ENCODE data around the gene RIN3. TPM values are rescaled to one million over a fixed set of nuclear protein-coding genes. Genes with fewer than 3 reads are reported as not detected.

The RIN3 gene, protein sequence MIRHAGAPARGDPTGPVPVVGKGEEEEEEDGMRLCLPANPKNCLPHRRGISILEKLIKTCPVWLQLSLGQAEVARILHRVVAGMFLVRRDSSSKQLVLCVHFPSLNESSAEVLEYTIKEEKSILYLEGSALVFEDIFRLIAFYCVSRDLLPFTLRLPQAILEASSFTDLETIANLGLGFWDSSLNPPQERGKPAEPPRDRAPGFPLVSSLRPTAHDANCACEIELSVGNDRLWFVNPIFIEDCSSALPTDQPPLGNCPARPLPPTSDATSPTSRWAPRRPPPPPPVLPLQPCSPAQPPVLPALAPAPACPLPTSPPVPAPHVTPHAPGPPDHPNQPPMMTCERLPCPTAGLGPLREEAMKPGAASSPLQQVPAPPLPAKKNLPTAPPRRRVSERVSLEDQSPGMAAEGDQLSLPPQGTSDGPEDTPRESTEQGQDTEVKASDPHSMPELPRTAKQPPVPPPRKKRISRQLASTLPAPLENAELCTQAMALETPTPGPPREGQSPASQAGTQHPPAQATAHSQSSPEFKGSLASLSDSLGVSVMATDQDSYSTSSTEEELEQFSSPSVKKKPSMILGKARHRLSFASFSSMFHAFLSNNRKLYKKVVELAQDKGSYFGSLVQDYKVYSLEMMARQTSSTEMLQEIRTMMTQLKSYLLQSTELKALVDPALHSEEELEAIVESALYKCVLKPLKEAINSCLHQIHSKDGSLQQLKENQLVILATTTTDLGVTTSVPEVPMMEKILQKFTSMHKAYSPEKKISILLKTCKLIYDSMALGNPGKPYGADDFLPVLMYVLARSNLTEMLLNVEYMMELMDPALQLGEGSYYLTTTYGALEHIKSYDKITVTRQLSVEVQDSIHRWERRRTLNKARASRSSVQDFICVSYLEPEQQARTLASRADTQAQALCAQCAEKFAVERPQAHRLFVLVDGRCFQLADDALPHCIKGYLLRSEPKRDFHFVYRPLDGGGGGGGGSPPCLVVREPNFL
- total RNA-seq, result 0.51 and 0.83 TPM in 2 replicates
- 3.1 TPM for polyA plus RNA-seq (2012)

DNA sequence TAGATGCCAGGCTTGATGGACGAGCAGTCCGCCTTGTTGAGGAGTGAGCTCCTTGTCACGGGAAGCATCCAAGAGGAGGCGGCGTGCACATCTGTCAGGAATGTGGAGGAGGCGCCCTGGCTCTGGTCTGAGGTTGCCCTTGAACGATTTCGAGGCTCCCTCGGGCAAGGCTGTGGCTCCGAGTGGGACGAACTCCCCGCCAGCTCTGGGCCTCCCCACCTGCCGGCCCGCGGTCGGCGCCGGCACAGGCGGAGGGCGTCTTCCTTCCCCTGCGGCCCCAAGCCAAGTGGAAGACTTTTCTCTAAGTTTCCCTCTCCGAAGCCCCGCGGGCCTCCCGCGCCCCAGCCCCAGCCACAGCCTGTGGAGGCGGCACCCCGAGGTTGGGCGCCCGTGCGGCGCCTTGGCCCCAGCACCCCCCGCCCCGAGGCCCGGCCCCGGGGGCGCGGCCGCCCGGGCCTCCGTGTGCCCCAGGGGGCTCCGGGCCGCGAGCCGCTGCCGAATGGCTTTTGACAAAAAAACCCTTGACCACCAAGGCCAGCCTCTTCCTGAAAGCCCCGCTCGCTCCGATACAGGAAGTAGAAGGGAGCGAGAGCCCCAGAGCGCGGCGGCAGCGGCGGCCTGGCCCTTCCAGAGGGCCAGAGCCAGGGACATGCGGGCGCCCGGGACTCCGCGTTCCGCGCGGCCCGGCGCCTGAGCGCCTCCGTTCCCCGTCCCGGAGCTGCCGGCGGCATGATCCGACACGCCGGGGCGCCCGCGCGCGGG, at the start of gene RIN3:
RIN3 (plus strand) TSS at position 578 of the 762 bp plus-strand sequence; CDS start at position 730, 152 bp downstream.
- peak; percentile 47 for DNase-seq (ENCODE audit: low read depth)

DNA sequence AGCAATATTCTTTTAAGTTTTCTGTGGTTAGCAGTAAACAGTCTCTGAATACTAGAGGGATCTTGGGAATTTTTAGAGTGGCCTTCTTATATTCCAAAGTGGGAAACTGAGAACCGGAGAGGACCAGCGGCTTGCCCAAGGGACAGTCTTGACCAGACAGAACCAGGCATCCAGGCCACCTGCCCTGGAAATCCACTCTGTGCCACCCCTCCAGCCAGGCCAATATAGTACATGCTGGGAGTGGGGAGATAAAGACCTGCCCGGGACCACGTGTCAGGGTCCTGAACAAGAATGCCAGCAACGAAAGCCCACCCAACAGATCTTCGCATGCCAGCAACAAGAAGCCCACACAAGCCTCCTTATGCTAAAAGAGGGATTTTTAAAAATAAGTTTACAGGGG, 49.4 kb upstream of the RIN3 start:
- DNase-seq (ENCODE audit: low read depth), result no peak

DNA sequence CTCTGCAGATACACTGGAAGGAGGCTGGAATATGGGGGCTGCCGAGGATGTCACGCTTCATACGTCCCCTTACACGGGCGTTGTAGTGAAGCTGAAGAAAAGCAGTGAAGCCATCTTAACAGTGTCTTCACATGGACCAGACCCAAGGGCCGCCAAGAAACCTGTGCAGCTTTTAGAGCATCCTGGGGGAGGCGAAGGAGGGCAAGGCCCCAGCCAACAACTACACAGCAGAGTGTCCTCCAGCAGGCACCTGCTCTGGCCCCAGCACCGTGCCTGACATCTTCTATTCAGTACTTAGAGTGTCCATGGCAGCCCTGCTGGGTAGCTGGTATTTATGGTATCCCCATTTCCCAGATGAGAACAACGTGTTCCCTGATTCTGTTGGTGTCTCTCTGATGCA, 48.9 kb upstream of the RIN3 start:
- DNase-seq (ENCODE audit: low read depth), result no peak

DNA sequence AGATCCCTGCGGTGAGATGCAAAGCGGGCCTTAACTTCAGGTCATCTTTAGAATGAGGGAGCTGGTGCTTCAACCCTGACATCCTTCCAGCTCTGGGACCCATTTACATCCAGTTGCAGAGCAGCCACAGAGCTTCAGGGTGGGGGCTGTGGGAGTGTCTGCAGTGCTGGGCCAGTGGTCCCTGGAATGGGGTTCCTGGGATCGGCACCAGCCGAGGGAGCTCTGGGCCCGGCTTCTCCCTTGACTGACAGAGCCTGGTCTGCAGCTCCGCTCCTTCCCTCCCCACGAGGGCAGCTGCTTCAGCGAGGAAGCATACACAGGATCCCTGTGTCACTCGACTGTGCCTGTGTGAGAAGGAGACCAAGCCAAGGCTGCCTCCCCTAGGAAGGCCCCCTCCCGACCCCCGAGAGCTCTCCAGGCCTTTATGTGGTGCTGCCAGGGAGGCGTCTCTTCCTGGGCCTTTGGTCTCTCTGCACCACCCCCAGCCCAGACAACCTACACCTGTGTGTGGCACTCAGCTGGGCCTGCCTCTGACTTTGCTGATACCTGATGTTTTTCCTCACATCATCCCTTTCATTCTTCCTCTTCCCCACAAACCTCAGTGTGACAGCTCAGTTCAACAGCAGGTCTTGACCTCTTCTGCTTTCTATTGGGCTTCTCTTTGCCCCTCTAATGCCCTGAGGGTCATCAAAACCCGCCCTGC, 48.1 kb upstream of the RIN3 start:
- DNase-seq (ENCODE audit: low read depth), result no peak

DNA sequence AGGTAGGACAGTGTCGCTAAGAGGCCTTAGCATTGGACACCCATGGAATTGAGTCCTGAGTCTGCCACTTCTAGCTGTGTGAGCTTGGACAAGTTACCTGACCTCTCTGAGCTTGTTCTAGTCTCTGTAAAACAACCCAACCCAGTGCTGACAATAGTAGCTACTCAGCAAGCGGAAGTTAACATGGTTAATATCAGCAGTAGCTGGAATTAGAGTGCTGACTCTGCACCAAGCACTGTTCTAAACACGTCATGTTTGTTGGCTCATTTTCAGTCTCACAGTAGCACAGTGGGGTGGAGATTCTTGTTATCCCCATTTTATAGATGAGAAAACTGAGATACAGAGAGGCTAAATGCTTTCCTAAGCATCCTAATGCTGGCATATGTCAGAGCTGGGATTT, 47.5 kb upstream of the RIN3 start:
- no peak for DNase-seq (ENCODE audit: low read depth)

- no peak for DNase-seq (ENCODE audit: low read depth)
These were observed 44.1 kb upstream of the RIN3 start for GRCh38 chr14:92469515-92469914.

- peak; percentile 51 for DNase-seq (ENCODE audit: low read depth)
These were observed 43.4 kb upstream of the RIN3 start for GRCh38 chr14:92470215-92470614.

DNA sequence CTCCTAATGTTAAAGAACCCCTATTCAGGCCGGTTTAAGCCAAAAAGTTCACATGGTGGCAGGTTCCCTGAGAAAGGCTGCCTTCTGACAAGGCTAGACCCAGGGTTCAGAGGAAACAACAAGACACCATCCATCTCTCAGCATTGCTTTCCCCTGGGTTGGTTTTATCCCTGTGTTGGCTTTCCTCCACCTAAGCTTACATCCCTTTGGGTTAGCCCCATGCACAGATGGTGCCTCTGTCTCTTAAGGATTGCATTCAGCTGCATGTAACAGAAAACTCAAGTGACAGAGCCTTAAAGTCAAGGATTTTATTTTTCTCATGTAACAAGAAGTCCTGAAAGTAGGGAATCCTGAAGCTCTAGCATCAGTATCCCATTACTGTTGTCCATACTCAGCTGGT, 42.8 kb upstream of the RIN3 start:
- DNase-seq (ENCODE audit: low read depth), result no peak

DNA sequence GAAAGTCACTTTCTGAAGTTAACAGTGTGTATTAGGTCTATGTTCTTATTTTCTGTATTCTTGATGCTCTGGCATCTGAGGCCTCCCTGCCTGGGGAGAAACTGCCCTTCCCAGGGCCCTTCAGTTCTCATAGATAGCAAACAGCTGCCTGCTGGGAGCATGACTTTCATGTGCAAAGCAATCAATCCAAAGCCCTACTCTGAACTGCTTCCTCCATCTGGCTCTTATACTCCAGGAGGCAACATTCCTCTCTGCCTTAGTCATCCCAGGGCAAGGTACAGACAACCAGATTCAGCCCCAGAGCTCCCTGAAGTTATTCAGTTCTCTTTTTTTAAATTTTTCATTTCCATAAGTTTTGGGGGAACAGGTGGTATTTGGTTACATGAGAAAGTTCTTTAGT, 41.7 kb upstream of the RIN3 start:
- DNase-seq (ENCODE audit: low read depth), result peak; percentile 8

- DNase-seq (ENCODE audit: low read depth), result no peak
These were observed 40.7 kb upstream of the RIN3 start for GRCh38 chr14:92472860-92473259.

DNA sequence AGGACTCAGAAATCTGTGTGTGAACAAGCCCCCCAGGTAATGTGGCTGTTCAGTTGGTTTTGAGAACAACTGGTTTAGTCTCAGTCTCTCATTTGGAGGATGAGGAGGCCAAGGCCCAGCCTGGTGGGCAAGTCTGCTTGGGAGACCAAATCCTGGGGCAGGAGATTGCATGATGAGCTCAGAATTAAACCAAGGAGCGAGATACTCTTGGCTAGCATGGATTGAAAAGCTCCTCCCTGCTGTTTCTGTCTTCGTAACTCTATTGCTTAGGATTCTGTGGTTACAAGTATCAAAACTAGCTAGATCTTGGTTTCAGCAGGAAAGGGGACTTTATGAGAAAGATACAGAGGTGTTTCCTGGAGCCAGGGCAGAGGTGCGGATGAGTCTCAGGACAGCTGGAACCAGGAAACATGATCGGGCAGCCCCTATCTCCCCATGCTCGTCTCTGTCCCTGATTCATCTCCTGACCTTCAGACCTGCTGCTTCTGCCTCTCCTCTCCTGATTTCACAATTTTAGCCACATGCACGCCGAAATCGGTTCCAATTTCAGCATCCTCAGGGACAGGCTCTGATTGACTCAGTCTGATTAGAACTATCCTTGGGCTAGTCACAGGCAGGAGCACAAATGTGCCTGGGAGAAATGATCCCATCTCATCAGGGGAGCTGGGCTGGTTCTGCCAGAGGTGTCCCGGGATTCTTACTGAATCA, 40.2 kb upstream of the RIN3 start:
- DNase-seq (ENCODE audit: low read depth), result peak; percentile 21

- no peak for DNase-seq (ENCODE audit: low read depth)
These were observed 39.5 kb upstream of the RIN3 start for GRCh38 chr14:92473969-92474535.

DNA sequence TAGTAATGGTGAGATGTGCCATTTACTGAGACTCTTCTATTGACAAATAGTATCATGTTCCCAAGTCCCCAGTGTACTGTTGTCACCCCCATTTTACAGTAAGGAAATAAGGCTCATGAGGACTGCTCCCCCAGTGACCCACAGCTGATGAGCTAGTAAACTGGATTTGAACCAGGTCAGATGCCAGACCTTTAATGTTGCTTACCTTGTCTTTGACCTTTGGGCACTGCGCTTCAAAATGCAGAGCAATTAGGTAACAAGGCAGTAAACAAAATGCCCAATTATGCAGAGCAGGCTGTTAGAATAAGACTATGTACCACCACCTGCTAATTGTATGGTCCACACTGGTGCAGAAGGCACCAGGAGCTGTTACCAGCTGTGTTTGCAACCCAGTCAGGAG, 38.5 kb upstream of the RIN3 start:
- no peak for DNase-seq (ENCODE audit: low read depth)

- no peak for DNase-seq (ENCODE audit: low read depth)
These were observed 38.0 kb upstream of the RIN3 start for GRCh38 chr14:92475451-92476187.

DNA sequence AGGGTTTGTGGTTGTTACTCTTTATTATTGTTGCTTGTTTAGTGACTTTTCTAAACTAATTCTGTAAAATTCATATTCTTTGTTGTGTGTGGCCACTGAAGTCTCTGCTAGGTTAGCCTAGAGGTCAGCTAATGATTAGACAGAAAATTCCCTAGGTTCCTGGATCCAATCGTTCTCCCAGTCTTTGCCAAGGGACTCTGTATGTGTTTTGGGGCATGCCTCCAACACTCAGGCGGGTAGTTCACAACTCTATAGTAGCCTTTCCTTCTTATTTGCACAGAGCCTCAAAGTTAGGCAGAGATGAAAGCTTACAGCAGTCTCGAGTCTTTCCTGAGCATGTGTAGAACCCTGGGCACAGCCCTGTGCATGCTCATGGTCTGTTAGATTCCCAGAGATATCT, 32.7 kb upstream of the RIN3 start:
- DNase-seq (ENCODE audit: low read depth), result no peak

DNA sequence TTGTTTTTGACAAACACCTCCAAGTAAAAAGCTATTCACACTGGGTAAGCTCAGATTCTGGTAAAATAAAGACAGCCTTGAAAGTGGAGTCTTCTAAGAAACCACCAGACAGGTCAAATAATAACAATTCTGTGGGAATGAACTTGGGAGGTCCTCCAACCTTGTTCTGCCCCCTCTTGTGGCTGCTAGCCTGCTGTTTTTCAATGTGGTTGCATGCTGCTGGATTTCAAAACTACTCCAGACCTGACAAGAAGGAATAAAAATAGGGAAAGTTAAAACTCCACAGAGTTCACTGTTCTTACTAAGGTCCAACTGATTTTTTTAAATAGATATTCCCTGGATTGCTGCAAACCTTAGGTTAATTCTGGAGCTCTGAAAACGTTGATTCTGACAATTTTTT, 32.2 kb upstream of the RIN3 start:
- no peak for DNase-seq (ENCODE audit: low read depth)

GRCh38 chr14:92481811-92482555, 31.6 kb upstream of the RIN3 start:
- no peak for DNase-seq (ENCODE audit: low read depth)

GRCh38 chr14:92482621-92483319, 30.8 kb upstream of the RIN3 start:
- no peak for DNase-seq (ENCODE audit: low read depth)

All from myocyte (in vitro differentiated cells).